ENCODE results near the gene PRR29.
"Not testable (repeated sequence)": the region's sequence is repeated elsewhere in the genome, so short reads cannot be mapped to it uniquely, and the experiment has no call there.

The PRR29 gene

DNA sequence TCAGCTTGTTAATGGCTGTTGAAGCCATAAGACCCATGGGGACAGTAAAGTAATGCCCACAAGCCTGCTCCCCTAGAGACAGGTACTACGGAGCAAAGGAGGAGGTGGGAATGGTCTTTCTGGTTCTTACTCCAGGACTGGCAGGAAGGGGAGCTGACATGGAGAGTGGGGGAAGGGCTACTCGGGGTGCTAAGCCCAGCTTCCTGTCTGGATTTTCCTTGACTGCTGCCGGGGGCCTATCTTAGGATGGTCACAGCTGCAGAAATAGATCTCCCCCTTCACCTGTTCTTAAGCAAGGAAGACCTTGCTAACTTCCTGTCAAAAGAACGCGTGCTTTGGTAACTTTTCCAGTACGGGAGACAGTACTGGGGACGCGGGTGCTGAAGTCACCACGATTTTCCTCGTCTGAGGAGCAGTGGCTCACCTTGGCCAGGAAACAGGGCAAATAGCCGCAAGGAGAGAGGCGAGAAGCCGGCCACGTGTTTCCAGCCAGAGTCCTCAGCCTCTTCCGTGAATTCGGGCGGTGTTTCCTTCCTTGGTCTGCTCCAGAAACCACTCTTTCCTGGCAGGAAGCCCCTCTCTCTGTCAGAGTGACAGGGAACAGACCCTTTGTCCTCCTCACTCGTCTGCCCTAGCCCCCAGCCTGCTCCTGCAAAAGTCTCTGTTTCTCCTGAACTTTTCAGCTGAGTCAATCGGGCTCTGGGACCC lies 656 bp upstream of the PRR29 start:
- DNase-seq, result no peak

DNA sequence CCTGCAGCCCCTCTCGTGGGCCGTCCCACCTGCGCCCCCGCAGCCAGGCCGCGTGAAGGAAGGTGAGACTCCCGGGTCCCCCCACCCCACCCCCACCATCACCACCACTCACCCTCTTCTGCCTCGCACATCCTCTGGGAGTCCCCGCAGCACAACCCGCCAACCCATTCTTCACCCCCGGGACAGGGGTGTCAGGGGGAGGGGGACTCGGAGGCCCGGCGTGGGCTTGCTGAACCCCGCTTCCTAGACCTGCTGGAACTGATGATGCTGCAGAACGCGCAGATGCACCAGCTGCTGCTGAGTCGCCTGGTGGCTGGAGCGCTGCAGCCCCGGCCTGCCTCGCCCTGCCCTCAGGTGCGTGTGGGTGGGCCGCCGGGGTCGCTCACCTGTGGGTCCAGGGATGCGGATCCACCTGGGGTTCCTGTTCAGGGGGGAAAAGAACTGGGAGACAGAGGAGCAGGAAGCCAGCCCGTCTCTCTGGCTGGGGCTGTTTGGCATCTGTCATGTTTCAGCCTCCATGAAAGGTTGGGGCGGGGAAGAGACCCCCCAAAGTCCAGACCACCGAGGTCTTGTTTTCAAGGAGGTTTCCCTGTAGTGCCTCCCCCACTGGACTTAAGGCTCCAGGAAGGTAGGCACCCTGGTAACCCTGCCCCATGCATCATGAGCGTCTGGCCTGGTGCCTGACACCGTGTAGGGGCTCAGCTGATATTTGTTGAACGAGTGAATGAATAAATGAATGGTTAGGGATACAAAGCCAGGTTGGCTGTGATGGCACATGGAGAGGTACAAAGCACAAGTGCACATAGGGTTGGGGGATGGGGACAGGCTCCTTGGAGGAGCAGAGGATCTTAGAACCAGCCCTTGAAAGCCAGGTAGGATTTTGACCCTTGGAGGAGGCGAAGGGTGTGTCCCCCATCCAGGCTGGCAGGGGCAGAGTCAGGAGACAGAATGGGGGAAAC lies 849 bp downstream of the PRR29 start:
- DNase-seq, result no peak

DNA sequence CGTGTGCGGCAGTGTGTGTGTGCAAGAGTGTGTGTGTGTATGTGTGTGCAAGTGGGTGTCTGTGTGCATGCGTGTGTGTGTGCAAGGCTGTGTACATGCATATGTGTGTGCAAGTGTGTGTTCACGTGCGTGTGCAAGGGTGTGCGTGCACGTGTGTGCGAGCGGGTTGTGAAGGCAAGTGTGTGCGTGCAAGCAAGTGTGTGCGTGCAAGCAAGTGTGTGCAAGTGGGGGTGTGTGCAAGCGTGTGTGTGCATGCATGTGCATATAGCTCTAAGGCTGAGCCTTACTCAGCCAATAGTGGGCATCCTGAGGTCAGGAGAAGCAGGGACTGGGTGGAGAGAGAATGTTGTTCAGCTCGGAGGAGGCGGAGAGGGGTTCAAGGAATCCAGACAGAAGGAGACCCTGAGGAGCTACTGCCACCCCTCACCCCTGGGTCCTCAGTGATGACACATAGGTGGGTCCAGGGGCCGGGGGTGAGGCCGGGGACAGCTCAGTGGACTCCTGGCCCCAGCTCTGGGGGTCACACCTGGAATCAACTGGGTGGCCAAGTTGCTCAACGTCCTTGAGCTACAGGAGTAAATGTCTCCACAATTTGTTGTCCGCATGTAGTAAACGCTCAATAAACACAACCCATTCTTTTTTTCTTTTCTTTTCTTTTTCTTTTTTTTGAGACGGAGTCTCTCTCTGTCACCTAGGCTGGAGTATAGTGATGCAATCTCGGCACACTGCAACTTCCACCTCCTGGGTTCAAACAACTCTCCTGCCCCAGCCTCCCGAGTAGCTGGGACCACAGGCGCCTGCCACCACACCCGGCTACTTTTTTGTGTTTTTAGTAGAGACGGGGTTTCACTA lies 1.8 kb downstream of the PRR29 start:
- no peak for DNase-seq

- DNase-seq, result no peak
Measured at GRCh38 chr17:64001091-64001579, 3.0 kb downstream of the PRR29 start.

GRCh38 chr17:64001763-64002529 lies 3.8 kb downstream of the PRR29 start:
- peak; percentile 76 to 88 (median 84) for DNase-seq

DNA sequence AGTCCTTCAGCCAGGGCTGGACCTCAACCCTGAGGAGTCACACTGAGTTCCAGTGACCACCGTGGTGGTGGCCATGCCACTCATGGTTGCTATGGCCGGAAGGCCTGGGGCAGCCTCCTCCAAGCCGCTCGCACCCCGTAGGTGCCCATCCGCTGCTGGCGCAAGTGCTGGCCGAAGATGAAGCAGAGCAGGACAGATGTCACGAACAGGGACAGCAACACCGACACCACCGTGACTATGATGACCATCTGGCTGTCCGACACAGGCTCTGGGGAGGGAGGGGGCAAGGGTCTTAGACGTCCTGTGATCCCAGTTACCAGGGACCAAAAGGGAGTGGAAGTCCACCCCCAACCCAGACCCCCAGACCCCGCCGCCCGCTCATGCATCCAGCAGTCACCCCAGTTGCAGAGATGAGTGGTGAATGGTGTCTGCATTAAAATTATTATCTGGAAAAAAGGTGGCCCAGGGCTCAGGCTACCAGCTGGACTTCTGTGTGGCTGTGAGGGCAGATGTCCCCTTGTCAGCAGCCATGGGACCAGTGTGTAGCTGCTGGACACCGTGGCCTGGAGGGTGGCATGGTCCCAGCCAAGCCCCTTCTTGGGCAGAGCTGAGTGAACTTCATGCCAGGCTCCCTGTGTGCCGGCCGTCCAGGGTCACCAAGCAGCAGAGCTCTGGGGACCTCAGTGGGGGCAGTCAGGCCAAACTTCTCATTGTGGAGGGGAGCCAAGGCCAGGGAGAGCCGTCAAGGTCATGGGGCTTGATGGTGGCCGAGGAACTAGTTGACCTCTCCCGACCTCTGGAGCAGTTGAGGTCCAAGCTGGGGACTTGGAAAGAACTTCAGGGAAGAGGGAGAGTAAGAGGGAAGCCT lies 4.7 kb downstream of the PRR29 start:
- no peak for DNase-seq

GRCh38 chr17:64003526-64004121 lies 5.5 kb downstream of the PRR29 start:
- no peak for DNase-seq

DNA sequence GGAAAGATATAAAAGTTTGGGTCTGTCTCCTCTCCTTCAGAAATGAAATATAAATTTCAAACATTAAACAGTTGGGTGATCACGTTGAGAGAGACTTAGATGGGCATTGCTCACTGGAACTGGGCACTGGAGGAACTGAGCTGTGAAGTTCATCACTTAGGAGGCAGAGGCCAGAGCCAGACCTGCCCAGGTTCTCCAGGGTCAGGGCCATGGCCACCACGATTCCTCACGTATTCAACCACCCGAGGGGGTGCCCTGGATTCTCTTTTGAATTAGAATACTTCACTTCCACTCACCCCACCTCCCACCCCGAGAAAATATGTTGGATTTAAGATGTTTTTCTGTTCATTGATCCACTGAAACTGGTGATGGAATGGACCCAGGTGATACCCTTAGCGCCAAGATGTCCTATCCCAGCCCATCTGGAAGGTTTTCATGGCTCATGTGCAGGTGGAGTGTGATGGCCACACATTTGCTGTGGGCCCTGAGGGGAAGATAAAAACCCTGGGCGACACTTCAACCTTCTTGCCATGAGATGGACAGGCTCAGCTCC lies 6.1 kb downstream of the PRR29 start:
- DNase-seq, result no peak

DNA sequence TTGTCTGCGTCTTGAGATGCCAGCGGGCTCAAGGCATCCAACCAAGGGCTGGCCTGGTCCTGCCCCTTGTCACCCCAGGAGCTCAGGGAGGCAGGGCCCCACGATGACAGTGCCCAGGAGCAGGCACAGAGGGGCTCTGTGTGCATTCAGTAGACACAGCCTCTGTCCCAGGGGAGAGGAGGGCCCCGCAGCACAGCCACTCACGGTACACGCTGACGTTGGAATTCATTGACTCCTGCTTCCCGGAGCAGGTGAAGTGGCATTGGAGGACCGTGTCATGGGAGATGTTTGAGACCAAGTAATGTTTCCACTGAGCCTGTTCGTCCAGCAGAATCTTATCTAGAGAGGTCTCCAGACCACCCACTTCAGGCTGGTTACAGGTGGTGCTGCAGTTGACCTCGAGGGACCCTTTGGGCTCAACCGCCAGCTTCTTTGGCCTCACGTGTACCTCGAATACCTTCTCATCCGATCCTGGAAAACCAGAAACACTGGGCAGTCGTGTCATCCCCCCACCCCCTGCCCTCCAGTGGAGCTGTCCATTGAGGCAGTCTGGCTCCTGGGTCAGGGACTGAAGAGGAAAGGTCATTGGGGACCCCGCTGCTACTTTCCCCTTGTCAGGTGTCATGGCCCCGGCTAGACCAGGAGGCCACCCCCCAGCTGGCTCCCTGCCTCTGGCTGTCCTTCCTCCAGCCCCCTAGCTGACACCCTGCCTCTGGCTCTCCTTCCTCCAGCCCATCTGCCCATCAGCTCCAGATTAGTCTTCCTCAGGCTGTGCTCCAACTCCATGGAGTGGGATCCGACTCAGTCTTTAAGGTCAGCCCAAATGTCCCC lies 7.0 kb downstream of the PRR29 start:
- no peak for DNase-seq

GRCh38 chr17:64005734-64006167 lies 7.6 kb downstream of the PRR29 start:
- DNase-seq, result no peak

DNA sequence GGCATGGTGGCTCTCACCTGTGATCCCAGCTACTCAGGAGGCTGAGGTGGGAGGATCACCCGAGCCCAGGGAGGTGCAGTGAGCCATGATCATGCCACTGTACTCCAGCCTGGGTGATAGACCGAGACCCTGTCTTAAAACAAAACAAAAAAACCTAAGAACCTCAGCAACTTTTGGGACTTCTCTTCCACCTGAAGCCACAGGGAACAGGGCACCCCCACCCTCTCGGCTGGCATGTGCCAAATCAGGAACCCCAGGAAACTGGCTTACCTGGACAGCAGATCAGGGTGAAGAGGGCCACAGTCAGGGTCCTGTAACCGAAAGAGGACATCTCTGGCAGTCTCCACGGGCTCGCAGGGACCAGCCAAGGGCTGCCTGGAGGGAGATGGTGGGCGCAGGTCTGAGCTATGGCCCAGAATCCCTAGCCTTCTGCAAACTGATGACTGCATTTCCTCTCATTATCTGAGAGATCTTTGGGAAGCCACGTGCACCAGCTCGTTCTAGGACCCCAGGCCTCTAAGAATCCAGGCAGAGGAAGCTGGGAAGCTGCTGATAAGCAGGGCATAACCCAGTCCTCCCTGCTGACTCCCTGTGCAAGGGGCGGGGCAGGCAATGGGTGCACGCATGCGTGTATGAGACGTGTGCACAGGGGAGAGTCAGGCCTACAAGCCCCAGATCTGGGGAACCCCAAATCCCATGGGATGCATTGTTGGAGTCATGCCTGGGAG lies 8.4 kb downstream of the PRR29 start:
- peak in 1 of 4 experiments; percentile 51 for DNase-seq

DNA sequence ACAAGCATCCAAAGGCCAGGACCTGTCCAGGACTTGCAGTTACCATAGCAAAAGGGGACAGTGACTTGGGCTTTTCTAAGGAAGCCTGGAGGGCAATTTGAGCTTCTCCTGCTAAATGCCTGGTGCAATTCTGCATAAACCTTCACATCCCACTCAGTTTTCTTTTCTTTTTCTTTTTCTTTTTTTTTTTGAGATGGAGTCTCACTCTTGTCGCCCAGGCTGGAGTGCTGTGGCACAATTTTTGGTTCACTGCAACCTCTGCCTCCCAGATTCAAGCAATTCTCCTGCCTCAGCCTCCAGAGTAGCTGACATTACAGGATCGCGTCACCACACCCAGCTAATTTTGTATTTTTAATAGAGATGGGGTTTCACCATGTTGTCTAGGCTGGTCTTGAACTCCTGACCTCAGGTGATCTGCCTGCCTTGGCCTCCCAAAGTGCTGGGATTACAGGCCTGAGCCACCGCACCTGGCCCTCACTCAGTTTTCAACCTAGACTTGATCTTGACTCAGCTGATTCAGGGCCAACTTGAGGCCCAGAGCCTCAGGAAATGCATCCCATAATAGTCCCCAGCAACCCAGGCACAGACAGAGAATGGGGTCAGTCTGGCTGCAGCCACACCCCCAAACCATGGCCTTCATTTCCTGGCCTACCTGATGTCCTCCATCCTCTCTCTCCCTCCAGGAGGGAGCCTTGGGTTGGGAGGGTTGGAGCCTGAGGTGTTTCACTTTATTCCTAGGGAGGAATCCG lies 9.1 kb downstream of the PRR29 start:
- not testable (repeated sequence) for DNase-seq

DNA sequence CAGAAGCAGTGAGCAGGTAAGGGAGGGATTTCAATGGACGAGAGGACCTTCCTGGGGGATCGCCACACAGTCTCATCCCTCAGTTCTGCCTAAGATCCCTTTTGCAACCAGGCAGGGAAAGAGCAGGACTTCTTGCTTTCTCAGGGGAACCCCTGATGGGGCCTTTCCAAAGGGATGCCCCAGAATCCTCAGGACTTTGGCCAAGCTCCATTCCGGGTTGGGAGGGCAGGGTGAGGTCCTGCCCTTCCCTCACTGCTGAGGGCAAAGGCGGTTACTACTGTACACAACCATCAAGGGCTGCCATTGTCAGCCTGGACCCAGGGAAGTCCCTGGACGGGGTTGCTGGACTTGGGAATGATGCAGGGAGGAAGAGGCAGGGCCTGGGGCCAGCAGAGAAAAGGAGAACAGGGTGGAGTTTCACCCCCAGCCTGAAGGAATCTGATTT lies 9.7 kb downstream of the PRR29 start:
- DNase-seq, result peak in 2 of 4 experiments; percentile 53 to 54

GRCh38 chr17:64008346-64008745 lies 10.2 kb downstream of the PRR29 start:
- no peak for DNase-seq

GRCh38 chr17:64008830-64009229 lies 10.7 kb downstream of the PRR29 start:
- DNase-seq, result no peak

DNA sequence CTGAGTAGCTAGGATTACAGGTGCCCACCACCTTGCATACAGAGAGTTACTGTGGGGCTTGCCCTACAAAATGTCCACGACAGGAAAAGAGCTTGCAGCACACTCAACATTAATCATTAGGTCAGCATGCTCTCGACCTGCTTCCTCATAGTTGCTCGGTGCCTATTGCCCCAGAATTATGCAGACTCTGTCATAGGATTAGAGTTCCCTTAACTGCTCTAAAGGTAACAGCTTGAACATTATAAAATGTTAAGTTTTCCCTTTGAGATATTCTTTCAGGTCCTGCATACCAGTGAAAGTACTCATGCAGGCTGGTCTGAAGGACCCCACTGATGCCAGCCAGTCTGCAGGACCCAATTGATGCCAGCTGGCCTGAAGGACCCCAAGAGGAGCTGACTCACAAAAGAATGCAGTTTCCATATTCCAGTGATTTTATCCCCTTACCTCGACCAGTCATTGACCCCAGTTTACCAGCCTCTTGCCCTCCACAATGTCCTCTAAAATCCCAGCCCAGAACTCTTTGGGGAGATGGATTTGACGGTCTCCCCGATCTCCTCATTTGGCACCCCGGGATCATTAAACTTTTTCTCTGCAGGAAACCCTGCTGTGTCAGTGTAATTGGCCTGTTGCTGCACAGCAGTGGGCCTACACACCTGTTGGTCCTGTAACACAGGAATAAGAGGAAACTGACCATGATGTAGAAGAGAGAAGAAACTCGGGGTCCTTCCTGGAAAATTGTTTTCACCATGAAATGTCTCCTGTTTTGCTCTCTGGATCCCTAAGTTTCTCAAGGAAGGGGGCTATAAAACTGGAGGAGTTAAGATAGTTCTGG lies 11.6 kb downstream of the PRR29 start:
- DNase-seq, result peak; percentile 61 to 85 (median 78)

GRCh38 chr17:64015447-64015846 lies 17.3 kb downstream of the PRR29 start:
- DNase-seq, result no peak

Measured in suppressor macrophage (primary cell).